Measurements from ENCODE around the gene POLRMT. TPM values are rescaled to one million over a fixed set of nuclear protein-coding genes. Genes with fewer than 3 reads are reported as not detected.
A peak's percentile ranks its signal among the peaks of the same experiment; 100 is the strongest.

The POLRMT gene
- total and polyA plus RNA-seq, 4 experiments from 2014 or later = 31.6 to 103 (median 78.6) TPM

DNA sequence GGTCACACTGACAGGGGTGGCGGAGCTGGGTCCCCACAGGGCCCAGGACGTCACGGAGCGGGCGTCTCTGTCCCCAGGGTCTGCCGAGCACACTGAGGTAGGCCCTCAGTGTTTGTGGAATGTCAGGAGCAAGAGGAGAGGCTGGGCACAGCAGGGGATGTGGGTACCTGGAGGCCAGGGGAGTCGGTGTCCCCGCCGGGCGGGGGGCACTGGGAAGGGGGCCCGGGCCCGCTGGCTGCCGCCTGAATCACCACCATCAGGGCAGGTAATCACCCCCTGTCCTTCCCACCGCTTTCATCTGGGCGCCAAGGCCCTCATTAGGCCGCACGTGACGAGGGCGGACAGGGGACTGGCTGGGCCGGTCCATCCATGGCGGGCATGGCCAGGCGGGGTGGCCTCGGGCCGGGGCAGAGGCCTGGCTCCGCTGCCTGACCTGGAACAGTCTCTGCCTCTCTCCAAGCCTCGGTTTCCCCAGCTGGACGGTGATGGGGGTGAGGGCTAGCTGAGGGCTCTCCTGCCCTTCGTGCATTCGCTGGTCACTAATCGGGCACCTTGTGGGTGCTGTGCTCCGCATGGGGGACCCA is 7.4 kb upstream of the POLRMT start:
- H3K4me1 ChIP-seq (ENCODE audit: insufficient read depth, low read length) = peaks cover 12% of the 10 kb centered on the region
- H3K9me3 ChIP-seq (ENCODE audit: control insufficient read depth in 1 of 2, low read length in 2 of 2) = no peaks in the 10 kb centered on the region
- H3K36me3 ChIP-seq (ENCODE audit: insufficient read depth, low read length) = no peaks in the 10 kb centered on the region
- H3K27ac Mint-ChIP-seq = peak overlapping the region in 3 of 7 donors; percentile 69 to 95 (median 74)
- H3K4me3 ChIP-seq (ENCODE audit: low read length in 2 of 2) = no peak overlapping the region
- POLR2A ChIA-PET (ENCODE audit: partially characterized antibody) = interaction anchor here (0.9 to 1.6 kb wide), 3 partner anchors 10 to 23 kb away, joined by 3 to 8 read pairs (median 3); no protein-coding TSS in a partner anchor
- H3K27ac ChIP-seq (ENCODE audit: low read depth, low read length) = no peak overlapping the region
- CTCF ChIA-PET (ENCODE audit: partially characterized antibody) = no interaction called here
- H3K4me3 Mint-ChIP-seq = peak overlapping the region in 2 of 8 donors; percentile 36 to 45
- H3K4me1 Mint-ChIP-seq = peaks cover 4 to 15% (median 6%) of the 10 kb centered on the region in 4 donors
- intact Hi-C loops (cut with micrococcal nuclease) = no loop called here
- no peak for DNase-seq
- H3K9me3 Mint-ChIP-seq = peaks cover 0 to 3% (median 0%) of the 10 kb centered on the region in 8 donors
- H3K36me3 Mint-ChIP-seq = peaks cover 3% of the 10 kb centered on the region in 2 donors
- H3K27me3 Mint-ChIP-seq = no peaks in the 10 kb centered on the region
- H3K27me3 ChIP-seq (ENCODE audit: insufficient read depth, low read length) = no peaks in the 10 kb centered on the region

DNA sequence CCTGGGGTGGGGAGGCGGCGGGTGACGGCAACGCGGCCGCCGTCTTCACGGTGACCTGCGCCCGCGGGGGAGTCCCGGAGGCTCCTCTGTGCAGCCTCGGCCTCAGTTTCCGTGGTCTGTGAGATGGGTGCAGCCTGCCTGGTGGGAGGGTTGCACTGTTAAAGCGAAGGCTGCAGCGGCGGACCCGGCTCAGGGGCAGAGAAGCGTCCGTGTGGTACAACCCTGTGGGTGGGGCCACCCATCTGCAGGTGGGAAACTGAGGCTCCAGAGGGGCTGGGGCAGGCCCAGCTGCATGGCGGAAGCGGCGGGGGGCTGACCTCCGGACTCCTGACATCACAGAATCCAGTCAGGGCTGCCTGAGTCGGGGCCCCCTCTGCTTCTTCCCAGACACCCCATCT is 6.8 kb upstream of the POLRMT start:
- Histone ChIP-seq H3K4me3 (ENCODE audit: low read length in 2 of 2) (no peak overlapping the region), H3K27me3 (ENCODE audit: insufficient read depth, low read length) (no peaks in the 10 kb centered on the region), H3K36me3 (ENCODE audit: insufficient read depth, low read length) (no peaks in the 10 kb centered on the region), H3K4me1 (ENCODE audit: insufficient read depth, low read length) (peaks cover 12% of the 10 kb centered on the region), H3K9me3 (ENCODE audit: control insufficient read depth in 1 of 2, low read length in 2 of 2) (no peaks in the 10 kb centered on the region), H3K27ac (ENCODE audit: low read depth, low read length) (no peak overlapping the region)
- Mint-ChIP-seq H3K9me3 (peaks cover 0 to 3% (median 0%) of the 10 kb centered on the region in 8 donors), H3K4me1 (peaks cover 4 to 15% (median 6%) of the 10 kb centered on the region in 4 donors), H3K4me3 (peak overlapping the region in 1 of 8 donors; percentile 45), H3K36me3 (peaks cover 1 to 3% of the 10 kb centered on the region in 2 donors), H3K27me3 (no peaks in the 10 kb centered on the region), H3K27ac (peak overlapping the region in 2 of 7 donors; percentile 69 to 95)
- intact Hi-C loops (cut with micrococcal nuclease) = no loop called here
- ChIA-PET CTCF (ENCODE audit: partially characterized antibody) (no interaction called here), POLR2A (ENCODE audit: partially characterized antibody) (interaction anchor here (1.2 to 1.6 kb wide), 2 partner anchors 9 to 21 kb away, joined by 3 to 8 read pairs; no protein-coding TSS in a partner anchor)
- no peak for DNase-seq

DNA sequence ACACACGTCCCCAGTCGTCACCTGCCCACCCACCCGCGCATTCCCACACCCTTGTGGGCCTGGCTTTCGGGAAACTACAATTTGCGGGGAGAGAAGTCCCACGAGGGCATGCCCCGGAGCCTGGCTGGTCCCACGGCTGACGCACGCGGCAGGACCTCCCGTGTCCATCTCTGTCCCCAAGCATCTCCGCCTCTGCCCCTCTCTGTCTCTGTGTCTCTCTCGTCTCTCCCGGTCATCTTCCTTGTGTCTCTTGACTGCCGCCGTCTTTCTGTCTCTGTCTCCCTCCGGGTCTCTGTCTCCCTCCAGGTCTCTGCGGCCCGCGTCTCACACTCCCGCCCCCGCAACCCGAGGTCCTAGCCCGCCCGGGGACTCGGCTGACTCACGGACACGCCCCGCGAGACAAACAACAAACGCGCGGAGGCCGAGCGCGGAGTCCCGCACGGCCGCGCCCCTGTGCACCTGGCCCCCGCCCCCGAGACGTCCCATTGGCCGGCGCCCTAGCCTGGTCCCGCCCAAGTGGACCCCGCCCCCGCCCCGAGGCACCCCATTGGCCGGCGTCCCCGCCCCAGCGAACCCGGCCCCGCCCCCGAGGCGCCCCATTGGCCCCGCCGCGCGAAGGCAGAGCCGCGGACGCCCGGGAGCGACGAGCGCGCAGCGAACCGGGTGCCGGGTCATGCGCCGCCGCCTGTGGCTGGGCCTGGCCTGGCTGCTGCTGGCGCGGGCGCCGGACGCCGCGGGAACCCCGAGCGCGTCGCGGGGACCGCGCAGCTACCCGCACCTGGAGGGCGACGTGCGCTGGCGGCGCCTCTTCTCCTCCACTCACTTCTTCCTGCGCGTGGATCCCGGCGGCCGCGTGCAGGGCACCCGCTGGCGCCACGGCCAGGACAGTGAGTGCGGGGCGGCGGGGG is 6.2 kb upstream of the POLRMT start, which contains the start of gene FGF22:
Gene FGF22 (plus strand): TSS at position 627 of the 908 bp plus-strand sequence. CDS start 47 bp downstream, at position 674.
- ChIA-PET POLR2A (ENCODE audit: partially characterized antibody) (interaction anchor here (0.6 to 1.6 kb wide), 4 partner anchors 9 to 629 kb away, joined by 3 to 8 read pairs (median 3); no protein-coding TSS in a partner anchor), CTCF (ENCODE audit: partially characterized antibody) (no interaction called here)
- H3K9me3 ChIP-seq (ENCODE audit: control insufficient read depth in 1 of 2, low read length in 2 of 2) = no peaks in the 10 kb centered on the region
- H3K27me3 ChIP-seq (ENCODE audit: insufficient read depth, low read length) = no peaks in the 10 kb centered on the region
- H3K4me3 Mint-ChIP-seq = peak within 1 kb of the TSS; percentile 83 to 93 (median 88)
- intact Hi-C loops (cut with micrococcal nuclease) = loop anchor here (2.0 to 10.0 kb wide), 2 partner anchors 21 to 125 kb away; no protein-coding TSS in a partner anchor
- peak within 1 kb of the TSS; percentile 15 for H3K27ac ChIP-seq (ENCODE audit: low read depth, low read length)
- H3K36me3 Mint-ChIP-seq = peaks cover 0 to 1% of the 10 kb centered on the region in 2 donors
- no peaks in the 10 kb centered on the region for H3K36me3 ChIP-seq (ENCODE audit: insufficient read depth, low read length)
- peak within 1 kb of the TSS; percentile 52 to 63 for H3K4me3 ChIP-seq (ENCODE audit: low read length in 2 of 2)
- H3K27ac Mint-ChIP-seq = peak within 1 kb of the TSS; percentile 89 to 95 (median 94)
- DNase-seq = peak; percentile 91 to 95 (median 92)
- peaks cover 0 to 3% (median 0%) of the 10 kb centered on the region in 8 donors for H3K9me3 Mint-ChIP-seq
- H3K4me1 Mint-ChIP-seq = peaks cover 4 to 15% (median 6%) of the 10 kb centered on the region in 4 donors
- H3K4me1 ChIP-seq (ENCODE audit: insufficient read depth, low read length) = peaks cover 12% of the 10 kb centered on the region
- no peaks in the 10 kb centered on the region for H3K27me3 Mint-ChIP-seq

DNA sequence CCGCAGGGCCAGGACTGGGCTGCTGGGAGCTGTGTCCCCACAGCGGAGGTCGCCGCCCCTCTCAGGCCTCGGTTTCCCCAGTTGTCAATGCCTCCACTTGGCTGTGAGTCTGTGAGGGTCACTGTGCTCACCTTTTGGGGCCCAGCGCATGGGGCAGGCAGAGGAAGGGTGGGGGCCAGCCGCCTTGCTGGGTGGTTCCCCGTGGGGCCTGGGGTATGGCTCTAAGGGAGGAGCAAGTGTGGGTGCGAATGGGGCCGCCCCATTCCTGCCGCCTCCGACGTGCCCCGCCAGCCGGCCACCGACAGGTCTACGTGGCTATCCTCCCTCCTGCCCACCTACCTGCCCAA is 5.5 kb upstream of the POLRMT start:
- POLR2A ChIA-PET (ENCODE audit: partially characterized antibody) = interaction anchor here (0.9 kb wide), 1 partner anchor 630 kb away, joined by 3 read pairs; no protein-coding TSS in a partner anchor
- H3K4me3 Mint-ChIP-seq = peak overlapping the region; percentile 83 to 93 (median 88)
- H3K9me3 Mint-ChIP-seq = peaks cover 0 to 3% (median 0%) of the 10 kb centered on the region in 8 donors
- Histone ChIP-seq H3K36me3 (ENCODE audit: insufficient read depth, low read length) (no peaks in the 10 kb centered on the region), H3K27me3 (ENCODE audit: insufficient read depth, low read length) (no peaks in the 10 kb centered on the region), H3K9me3 (ENCODE audit: control insufficient read depth in 1 of 2, low read length in 2 of 2) (no peaks in the 10 kb centered on the region), H3K4me3 (ENCODE audit: low read length in 2 of 2) (peak overlapping the region; percentile 52 to 63), H3K27ac (ENCODE audit: low read depth, low read length) (peak overlapping the region; percentile 15), H3K4me1 (ENCODE audit: insufficient read depth, low read length) (peaks cover 17% of the 10 kb centered on the region)
- H3K27me3 Mint-ChIP-seq = no peaks in the 10 kb centered on the region
- DNase-seq = no peak
- CTCF ChIA-PET (ENCODE audit: partially characterized antibody) = no interaction called here
- peaks cover 4 to 18% (median 8%) of the 10 kb centered on the region in 4 donors for H3K4me1 Mint-ChIP-seq
- peaks cover 0 to under 1% of the 10 kb centered on the region in 2 donors for H3K36me3 Mint-ChIP-seq
- peak overlapping the region in 3 of 7 donors; percentile 89 to 94 (median 92) for H3K27ac Mint-ChIP-seq
- intact Hi-C loops (cut with micrococcal nuclease) = loop anchor here (2.0 to 10.0 kb wide), 2 partner anchors 22 to 124 kb away; no protein-coding TSS in a partner anchor

DNA sequence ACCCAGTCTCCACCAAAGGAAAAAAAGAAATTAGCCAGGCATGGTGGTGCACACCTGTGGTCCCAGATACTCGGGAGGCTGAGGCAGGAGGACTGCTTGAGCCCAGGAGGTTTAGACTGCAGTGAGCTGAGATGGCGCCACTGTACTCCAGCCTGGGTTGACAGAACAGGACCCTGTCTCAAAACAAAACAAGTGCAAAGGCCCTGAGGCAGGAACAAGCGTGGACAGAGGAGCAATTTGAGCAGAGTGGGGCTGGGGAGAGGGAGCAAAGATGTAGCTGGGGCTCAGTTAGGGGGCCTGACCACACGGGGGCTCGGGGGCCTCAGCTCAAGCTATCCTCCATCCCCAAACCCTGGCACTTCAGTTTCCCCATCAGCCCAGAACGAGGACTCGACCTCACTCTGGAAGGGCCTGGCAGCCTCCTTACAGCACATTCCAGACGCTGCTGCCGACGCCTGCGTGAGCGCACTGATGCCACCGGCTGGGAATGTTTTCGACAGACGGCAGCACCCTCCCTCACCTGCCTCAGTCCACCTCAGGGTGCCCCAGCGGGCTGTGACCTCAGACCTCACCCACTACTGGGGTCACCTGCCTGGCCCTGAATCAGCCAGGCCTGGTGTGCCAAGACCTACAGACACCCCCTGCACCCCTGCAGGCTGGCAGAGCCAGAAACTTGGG is 1.8 kb upstream of the POLRMT start:
- peaks cover 3 to 15% of the 10 kb centered on the region in 2 donors for H3K36me3 Mint-ChIP-seq
- POLR2A ChIA-PET (ENCODE audit: partially characterized antibody) = interaction anchor here (1.8 to 4.6 kb wide), 2 partner anchors 26 to 63 kb away, joined by 8 to 54 read pairs; partner anchors contain the start of genes BSG and RNF126
- peak overlapping the region in 2 of 7 donors; percentile 10 to 21 for H3K27ac Mint-ChIP-seq
- intact Hi-C loops (cut with micrococcal nuclease) = loop anchor here (10.0 kb wide), 1 partner anchor 120 kb away; no protein-coding TSS in a partner anchor
- H3K4me3 Mint-ChIP-seq = no peak overlapping the region
- Histone ChIP-seq H3K27ac (ENCODE audit: low read depth, low read length) (no peak overlapping the region), H3K4me3 (ENCODE audit: low read length in 2 of 2) (no peak overlapping the region), H3K27me3 (ENCODE audit: insufficient read depth, low read length) (no peaks in the 10 kb centered on the region), H3K4me1 (ENCODE audit: insufficient read depth, low read length) (peaks cover 33% of the 10 kb centered on the region), H3K36me3 (ENCODE audit: insufficient read depth, low read length) (peaks cover 7% of the 10 kb centered on the region), H3K9me3 (ENCODE audit: control insufficient read depth in 1 of 2, low read length in 2 of 2) (no peaks in the 10 kb centered on the region)
- H3K9me3 Mint-ChIP-seq = peaks cover 0 to 2% (median 0%) of the 10 kb centered on the region in 8 donors
- no peak for DNase-seq
- CTCF ChIA-PET (ENCODE audit: partially characterized antibody) = no interaction called here
- H3K27me3 Mint-ChIP-seq = no peaks in the 10 kb centered on the region
- peaks cover 6 to 43% (median 23%) of the 10 kb centered on the region in 4 donors for H3K4me1 Mint-ChIP-seq

DNA sequence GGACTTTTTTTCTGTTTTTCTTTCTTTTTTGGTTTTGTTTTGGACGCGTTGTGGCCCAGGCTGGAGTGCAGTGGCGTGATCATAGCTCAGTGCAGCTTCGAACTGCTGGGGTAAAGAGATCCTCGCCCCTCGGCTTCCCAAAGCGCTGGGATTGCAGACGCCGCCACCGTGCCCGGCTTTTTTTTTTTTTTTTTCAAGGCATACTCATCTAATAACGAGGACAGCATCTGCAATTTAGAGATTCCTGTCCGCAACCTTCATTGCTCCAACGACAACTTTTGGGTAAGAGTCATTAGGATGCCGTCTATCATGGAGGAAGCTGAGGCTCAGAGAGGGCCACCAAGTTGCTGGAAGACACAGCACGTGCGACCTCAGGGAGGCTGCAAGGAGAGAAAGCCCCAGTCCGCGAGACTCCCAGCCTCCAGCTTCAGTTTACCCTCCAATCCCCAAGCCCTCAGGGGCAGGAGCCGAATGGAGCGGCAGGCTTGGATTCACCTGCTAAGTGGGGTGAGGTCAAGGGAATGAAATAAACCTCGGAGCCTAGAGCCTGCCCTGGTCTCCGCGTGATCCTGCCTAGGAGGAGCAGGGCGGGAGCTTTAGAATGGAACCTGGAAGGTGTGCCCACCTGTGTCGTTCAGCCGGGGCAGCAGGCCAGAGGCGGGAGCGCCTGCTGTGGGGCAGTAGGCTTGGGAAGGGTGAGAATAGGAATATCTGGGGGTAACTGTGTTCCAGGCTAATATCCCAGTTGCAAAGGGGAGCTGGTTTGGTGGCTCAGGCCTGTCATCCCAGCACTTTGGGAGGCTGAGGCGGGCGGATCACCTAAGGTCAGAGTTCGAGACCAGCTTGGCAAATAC is 676 bp upstream of the POLRMT start:
- intact Hi-C loops (cut with micrococcal nuclease) = loop anchor here (1.0 to 10.0 kb wide), 6 partner anchors 24 to 163 kb away; partner anchors contain the start of genes BSG and PTBP1
- Histone ChIP-seq H3K27me3 (ENCODE audit: insufficient read depth, low read length) (no peaks in the 10 kb centered on the region), H3K27ac (ENCODE audit: low read depth, low read length) (peak overlapping the region; percentile 71), H3K4me1 (ENCODE audit: insufficient read depth, low read length) (peaks cover 29% of the 10 kb centered on the region), H3K4me3 (ENCODE audit: low read length in 2 of 2) (peak overlapping the region; percentile 38 to 86), H3K9me3 (ENCODE audit: control insufficient read depth in 1 of 2, low read length in 2 of 2) (no peaks in the 10 kb centered on the region), H3K36me3 (ENCODE audit: insufficient read depth, low read length) (peaks cover 7% of the 10 kb centered on the region)
- no peaks in the 10 kb centered on the region for H3K9me3 Mint-ChIP-seq
- H3K4me1 Mint-ChIP-seq = peaks cover 2 to 43% (median 22%) of the 10 kb centered on the region in 4 donors
- CTCF ChIA-PET (ENCODE audit: partially characterized antibody) = interaction anchor here (0.7 to 1.0 kb wide), 3 partner anchors 26 to 49 kb away, joined by 3 to 6 read pairs (median 4); no protein-coding TSS in a partner anchor
- H3K4me3 Mint-ChIP-seq = peak overlapping the region; percentile 90 to 98 (median 96)
- no peaks in the 10 kb centered on the region for H3K27me3 Mint-ChIP-seq
- H3K36me3 Mint-ChIP-seq = peaks cover 5 to 20% of the 10 kb centered on the region in 2 donors
- H3K27ac Mint-ChIP-seq = peak overlapping the region; percentile 94 to 98 (median 96)
- no peak for DNase-seq
- POLR2A ChIA-PET (ENCODE audit: partially characterized antibody) = interaction anchor here (0.7 to 4.6 kb wide), 7 partner anchors 8 to 123 kb away, joined by 3 to 54 read pairs (median 5); partner anchors contain the start of genes BSG and RNF126
